Activated CD8-positive, alpha-beta memory T cell treated with anti-CD3 and anti-CD28 coated beads, Interleukin-2, amount 50 U/mL, for 1 hour (primary cell): ENCODE results near the gene CHTF8.
A peak's percentile ranks its signal among the peaks of the same experiment; 100 is the strongest.
"Not testable (repeated sequence)": the region's sequence is repeated elsewhere in the genome, so short reads cannot be mapped to it uniquely, and the experiment has no call there.

Experiments used
- DNase-seq: peaks from one replicate; pipeline ENCODE4 v3.0.0-alpha.2; 2020; ENCODE audit errors: extremely low read depth

The CHTF8 gene

GRCh38 chr16:69132424-69133252, at the start of gene CHTF8, which contains the start of gene UTP4:
CHTF8 (minus strand) TSS chr16:69132588; CDS start chr16:69121458, 11,130 bp downstream.
UTP4 (plus strand) TSS chr16:69132649; CDS start chr16:69133460, 811 bp downstream.
- peak; percentile 49 for DNase-seq

GRCh38 chr16:69180011-69180338, 47.6 kb upstream of the CHTF8 start:
- no peak for DNase-seq

- no peak for DNase-seq
Measured at GRCh38 chr16:69179328-69180010, 47.1 kb upstream of the CHTF8 start.

GRCh38 chr16:69176033-69176800, 43.8 kb upstream of the CHTF8 start:
- DNase-seq, result no peak

GRCh38 chr16:69171325-69172084, 39.1 kb upstream of the CHTF8 start:
- DNase-seq, result no peak

- DNase-seq, result no peak
Measured at GRCh38 chr16:69169607-69170352, 37.4 kb upstream of the CHTF8 start.

- no peak for DNase-seq
Measured at GRCh38 chr16:69169051-69169450, 36.7 kb upstream of the CHTF8 start.

- no peak for DNase-seq
Measured at GRCh38 chr16:69166946-69167930, 34.9 kb upstream of the CHTF8 start.

- no peak for DNase-seq
Measured at GRCh38 chr16:69166221-69166833, 33.9 kb upstream of the CHTF8 start.

- DNase-seq, result no peak
Measured at GRCh38 chr16:69165584-69165983, 33.2 kb upstream of the CHTF8 start.

GRCh38 chr16:69160192-69160591, 27.8 kb upstream of the CHTF8 start:
- no peak for DNase-seq

GRCh38 chr16:69157196-69157595, 24.8 kb upstream of the CHTF8 start:
- DNase-seq, result no peak

- no peak for DNase-seq
Measured at GRCh38 chr16:69150146-69150865, 17.9 kb upstream of the CHTF8 start.

GRCh38 chr16:69149621-69150020, 17.2 kb upstream of the CHTF8 start:
- DNase-seq, result not testable (repeated sequence)

GRCh38 chr16:69145658-69146057, 13.3 kb upstream of the CHTF8 start:
- no peak for DNase-seq

- DNase-seq, result no peak
Measured at GRCh38 chr16:69143116-69143515, 10.7 kb upstream of the CHTF8 start.

- no peak for DNase-seq
Measured at GRCh38 chr16:69141936-69142335, 9.5 kb upstream of the CHTF8 start.

GRCh38 chr16:69141014-69141413, 8.6 kb upstream of the CHTF8 start:
- no peak for DNase-seq

- DNase-seq, result not testable (repeated sequence)
Measured at GRCh38 chr16:69139464-69139863, 7.1 kb upstream of the CHTF8 start.
